Activated CD4-positive, alpha-beta T cell treated with anti-CD3 and anti-CD28 coated beads for 1 hour (primary cell): Measurements from ENCODE around the gene GPC3.
"Not testable (repeated sequence)": the region's sequence is repeated elsewhere in the genome, so short reads cannot be mapped to it uniquely, and the experiment has no call there.

ENCODE experiments used
- DNase-seq: peaks from one replicate; pipeline ENCODE4 v3.0.0-alpha.2; 2020

GPC3 gene

DNA sequence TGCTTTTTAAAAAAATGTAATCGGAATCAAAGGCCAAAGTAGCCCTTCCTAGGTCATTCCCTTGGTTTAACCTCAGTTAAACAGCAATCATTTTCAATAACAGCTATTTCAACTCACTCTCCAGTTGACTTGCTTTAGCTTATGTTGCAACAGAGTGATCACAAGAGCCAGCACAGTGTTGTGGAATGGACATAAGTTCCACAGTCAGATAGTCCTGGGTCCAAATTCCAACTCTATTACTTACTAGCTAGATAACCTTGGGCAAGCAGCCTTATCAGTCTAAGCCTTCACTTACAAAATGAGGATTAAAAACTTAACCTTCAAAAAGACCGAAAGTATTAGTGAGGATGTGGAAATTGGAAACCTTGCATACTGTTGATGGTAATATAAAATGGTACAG lies 9.2 kb upstream of the GPC3 start:
- no peak for DNase-seq

DNA sequence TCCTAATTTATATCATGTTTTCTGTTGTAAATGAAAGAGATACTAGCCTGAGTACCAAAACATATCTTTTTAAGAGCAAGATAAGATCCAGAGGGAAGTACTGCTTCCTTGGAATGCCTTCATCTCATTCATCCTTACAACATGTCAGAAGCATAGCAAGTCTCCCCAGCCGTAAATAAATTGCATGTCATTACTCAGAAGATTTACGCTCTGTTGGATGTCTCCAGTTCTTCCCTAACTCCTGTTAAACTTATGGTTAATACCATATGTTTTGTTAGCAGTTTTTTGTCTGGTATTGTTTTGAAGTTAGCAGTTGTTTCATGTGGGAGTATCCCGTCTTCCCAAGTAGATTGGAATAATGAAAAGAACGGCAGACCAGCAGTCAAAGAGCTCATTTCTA lies 7.5 kb upstream of the GPC3 start:
- DNase-seq, result no peak

DNA sequence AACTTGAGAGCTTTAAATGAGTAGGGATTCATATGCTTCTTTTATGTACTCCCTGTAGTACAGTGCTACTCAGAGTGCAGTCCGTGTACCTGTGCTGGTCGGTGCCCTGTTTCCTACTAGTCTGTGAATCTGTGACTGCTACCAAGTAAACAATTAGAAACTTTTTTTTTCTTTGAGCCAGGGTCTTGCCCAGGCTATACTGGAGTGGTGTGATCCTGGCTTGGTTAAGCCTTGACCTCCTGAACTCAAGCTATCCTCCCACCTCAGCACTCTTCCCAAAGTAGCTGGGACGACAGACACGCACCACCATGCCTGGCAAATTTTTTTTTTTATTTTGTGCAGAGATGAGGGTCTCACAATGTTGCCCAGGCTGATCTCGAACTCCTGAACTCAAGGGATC lies 6.4 kb upstream of the GPC3 start:
- DNase-seq, result no peak

GRCh38 chrX:133991057-133991456 lies 5.7 kb upstream of the GPC3 start:
- not testable (repeated sequence) for DNase-seq

GRCh38 chrX:133989993-133990392 lies 4.6 kb upstream of the GPC3 start:
- no peak for DNase-seq

DNA sequence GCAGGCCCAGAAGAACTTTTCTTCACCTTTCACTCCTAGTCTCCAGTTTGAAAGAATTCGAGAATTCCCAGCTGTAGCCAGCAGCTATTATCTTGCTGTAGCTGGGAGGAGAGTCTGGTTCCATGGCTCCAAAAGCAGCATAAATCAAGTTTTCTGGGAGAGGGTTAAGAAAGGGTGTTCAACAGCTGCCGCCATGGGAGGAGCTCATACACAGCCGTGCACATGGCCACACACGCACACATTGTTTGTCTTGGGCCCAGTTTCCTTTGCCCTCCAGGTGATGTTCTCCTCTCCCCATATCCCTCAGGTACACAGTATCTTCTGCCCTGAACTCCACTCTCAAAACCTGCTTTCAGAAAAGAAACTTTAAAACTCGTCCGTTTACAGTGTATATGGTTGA lies 4.1 kb upstream of the GPC3 start:
- DNase-seq, result no peak

DNA sequence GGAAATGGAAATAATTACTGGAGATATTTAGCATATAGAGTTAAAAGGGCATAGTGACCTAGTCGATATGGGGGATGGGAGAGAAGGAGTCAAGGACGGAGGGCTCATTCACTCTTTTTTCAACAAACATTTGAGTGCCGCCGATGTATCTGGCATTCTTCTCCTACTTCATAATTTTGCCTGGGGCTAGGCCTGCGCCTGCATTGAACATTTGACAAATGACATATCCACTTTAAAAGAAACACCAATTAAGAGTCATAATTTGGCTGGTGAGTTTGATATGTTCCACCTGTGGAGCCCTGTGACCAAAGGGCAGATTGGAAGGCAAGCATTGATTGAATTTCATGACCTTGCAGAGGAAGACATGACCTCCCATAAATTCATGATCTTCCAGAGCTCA lies 2.6 kb upstream of the GPC3 start:
- no peak for DNase-seq

- no peak for DNase-seq
Observed at GRCh38 chrX:133987188-133987587, 1.8 kb upstream of the GPC3 start.

- DNase-seq, result no peak
Observed at GRCh38 chrX:133985967-133986683, 731 bp upstream of the GPC3 start.

DNA sequence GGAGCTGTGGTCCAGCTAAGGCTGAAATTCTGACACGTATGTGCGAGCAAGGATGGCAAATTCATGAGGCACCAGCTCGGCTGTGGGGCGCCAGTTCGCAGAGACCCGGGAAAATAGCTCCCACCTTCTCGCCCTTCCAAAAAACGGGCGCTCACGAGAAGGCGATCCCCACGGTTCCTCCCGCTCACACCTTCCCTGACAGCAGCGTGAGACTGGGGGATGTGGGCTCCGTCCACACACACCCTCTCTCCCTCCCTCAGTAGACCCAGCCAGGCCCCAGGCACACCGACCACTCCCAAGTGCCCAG lies 584 bp downstream of the GPC3 start:
- no peak for DNase-seq

- DNase-seq, result no peak
Observed at GRCh38 chrX:133983974-133984845, 1.2 kb downstream of the GPC3 start.

DNA sequence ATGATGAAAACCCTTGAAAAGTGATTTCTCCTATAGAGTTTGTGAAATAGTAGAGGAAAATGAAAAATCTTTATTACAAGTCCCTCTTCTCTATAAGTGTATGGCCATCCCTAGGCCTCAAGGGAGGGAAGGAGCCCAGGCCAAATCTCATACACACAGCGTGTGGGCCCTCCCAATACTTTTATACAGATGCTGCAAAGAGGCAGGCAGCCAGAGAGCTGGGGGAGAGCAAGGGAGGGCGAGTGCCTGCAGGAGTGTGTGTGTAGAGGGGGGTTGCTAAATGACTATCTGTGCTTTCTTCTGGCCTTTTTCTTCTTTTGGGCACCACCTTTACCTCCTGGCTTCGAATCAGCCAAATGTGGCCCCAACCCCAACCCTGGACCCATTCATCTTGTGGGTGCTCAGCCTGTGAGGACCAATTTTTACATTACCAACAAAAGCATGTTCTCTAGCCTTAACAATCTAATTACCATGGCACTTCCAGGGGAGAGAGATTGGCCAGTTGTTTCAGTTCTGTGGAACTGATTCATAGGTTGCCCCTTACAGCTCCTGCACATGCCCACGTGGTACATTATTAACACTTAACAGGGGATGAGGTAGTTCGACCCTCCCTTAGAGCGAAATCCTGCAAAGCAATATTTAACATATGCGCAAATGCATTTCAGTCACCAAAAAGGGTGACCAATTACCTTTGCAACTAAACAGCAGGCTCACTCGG lies 2.0 kb downstream of the GPC3 start:
- no peak for DNase-seq

GRCh38 chrX:133981924-133982323 lies 3.5 kb downstream of the GPC3 start:
- no peak for DNase-seq

DNA sequence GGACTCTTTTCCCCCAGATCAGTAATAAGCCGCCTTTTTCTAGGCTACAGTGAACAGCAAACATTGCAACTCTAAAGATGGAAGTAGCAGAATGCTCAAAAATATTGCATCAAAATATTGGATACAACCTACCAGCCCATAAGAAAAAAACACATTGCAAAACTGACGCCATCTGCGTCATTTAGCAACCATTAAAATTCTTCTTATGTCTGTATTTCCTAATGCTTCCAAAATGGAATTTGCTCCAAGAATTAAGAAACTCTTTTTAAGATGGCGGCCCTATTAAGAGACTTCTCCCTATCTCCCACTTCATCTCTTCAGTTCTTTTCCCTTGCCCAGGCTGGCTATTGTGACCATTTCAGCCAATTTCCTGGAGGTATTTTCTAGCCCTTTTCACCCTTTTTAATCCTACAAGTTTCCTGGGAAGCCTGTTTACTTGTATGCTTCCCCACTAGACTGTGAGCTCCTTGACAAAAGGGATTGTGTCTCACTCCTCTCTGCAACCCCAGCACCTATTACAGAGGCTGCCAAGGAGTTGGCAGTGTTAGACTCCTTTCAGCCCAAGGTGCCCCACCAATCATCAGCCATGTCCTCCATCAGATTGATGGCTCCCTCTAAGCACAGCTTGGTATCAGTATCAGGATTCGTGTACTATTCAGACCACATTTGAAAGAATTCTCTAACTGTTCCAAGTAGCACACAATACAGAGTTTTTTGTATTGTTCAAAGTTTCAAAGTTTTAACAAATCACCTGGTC lies 4.4 kb downstream of the GPC3 start:
- no peak for DNase-seq

GRCh38 chrX:133980406-133980805 lies 5.0 kb downstream of the GPC3 start:
- DNase-seq, result no peak

- no peak for DNase-seq
Observed at GRCh38 chrX:133979641-133980230, 5.7 kb downstream of the GPC3 start.

DNA sequence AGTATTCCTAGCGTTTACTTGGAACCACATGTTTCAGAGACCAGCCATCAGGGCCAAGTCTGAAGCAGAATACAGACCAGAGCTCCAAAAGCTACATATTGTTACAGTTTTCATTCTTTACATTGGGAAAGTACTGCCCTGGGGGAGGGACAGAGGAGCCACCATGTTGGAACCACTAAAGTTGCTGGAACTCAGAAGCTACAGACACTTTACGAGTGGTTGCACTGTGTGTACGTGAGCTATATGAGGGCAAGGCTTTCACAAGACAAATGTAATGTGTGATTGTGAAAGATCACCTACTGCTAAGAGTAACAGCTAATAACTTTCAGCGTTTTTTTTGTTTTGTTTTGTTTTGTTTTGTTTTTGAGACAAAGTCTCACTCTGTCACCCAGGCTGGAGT lies 11.7 kb downstream of the GPC3 start:
- DNase-seq, result no peak

- no peak for DNase-seq
Observed at GRCh38 chrX:133972916-133973315, 12.5 kb downstream of the GPC3 start.

GRCh38 chrX:133971586-133971985 lies 13.8 kb downstream of the GPC3 start:
- no peak for DNase-seq

DNA sequence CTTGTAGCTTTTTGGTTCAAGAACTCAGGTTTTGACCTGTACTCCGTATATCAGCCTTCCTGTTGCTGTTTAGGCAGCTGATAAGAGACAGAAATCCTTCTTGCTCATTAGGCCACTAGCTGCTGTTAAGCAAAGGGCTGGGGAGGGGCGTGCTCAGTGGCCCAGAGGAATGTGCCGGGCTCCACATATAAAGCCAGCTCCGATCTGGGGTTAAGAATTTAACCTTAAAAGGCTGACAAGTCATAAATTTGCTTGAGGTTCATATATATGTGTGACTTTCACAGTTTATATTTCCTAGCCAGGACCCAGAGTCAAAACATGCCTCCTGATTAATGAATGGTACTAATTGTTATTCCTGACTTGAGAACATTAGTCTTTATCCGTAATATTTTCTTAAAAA lies 15.3 kb downstream of the GPC3 start:
- no peak for DNase-seq

GRCh38 chrX:133969191-133969590 lies 16.2 kb downstream of the GPC3 start:
- DNase-seq, result no peak

DNA sequence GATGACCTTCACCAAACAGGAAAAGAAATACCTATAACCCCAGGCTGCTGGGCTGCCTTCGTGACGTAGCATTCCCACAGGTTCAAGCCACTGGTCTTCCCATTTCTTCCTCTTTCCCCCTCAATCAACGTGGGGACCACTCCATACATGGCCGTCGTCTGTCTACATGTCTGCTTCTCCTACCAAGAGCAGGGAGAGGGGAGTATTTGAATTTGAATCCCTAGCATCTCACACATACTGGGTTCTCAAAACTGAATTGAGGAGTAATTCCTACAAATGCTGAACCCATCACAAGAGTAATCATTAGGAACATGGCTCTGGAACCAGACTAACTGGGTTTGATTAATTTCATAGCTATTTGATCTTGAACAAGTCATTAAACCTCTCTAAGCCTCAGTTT lies 17.3 kb downstream of the GPC3 start:
- no peak for DNase-seq

DNA sequence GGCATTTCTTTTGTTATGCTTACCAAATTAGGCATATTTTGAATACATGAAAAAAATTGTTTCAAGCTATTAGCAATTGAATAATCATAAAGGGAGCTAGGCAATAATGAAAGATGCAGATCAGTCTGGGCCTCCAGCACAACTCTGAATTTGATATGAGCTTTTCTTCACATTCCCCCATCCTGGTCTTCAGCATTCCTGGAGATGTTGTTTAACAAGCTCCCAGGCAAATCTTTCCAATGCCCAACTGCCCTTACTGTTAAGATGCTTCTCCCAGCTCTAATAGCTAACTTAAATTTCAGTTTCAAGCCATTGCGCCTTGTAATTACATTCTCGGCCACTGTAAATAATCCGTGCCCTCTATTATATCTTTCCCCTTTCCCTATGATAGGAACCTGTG lies 19.2 kb downstream of the GPC3 start:
- DNase-seq, result no peak
